ENCODE data around the gene SLC47A1. TPM values are rescaled to one million over a fixed set of nuclear protein-coding genes. Genes with fewer than 3 reads are reported as not detected.

The SLC47A1 gene
- total RNA-seq, 4 donors from 2014 or later = 4.3 to 48.6 (median 11.8) TPM

- no peaks in the 10 kb centered on the region for H3K36me3 ChIP-seq
- no peaks in the 10 kb centered on the region for H3K27me3 ChIP-seq
- TF ChIP-seq CTCF (IDR thresholded peaks at IDR 0.05) = no peak
- no peak for TF ChIP-seq POLR2A (IDR thresholded peaks at IDR 0.05)
- no peak overlapping the region for H3K27ac ChIP-seq
- H3K4me3 ChIP-seq (replicated peaks in 1 of 3) = no peak overlapping the region
- peaks cover 9% of the 10 kb centered on the region in 2 donors for H3K4me1 ChIP-seq
- no peak for DNase-seq
- intact Hi-C loops (cut with DNase I) = no loop called here
- WGBS, 2 donors = 86 to 87% methylated on average over 5 of the region's 5 CpGs
- no peaks in the 10 kb centered on the region for H3K9me3 ChIP-seq
These were observed 41.5 kb upstream of the SLC47A1 start for GRCh38 chr17:19492141-19492540.

- Histone ChIP-seq H3K9me3 (no peaks in the 10 kb centered on the region), H3K36me3 (no peaks in the 10 kb centered on the region), H3K27me3 (no peaks in the 10 kb centered on the region), H3K4me1 (peaks cover 6 to 7% of the 10 kb centered on the region in 2 donors), H3K4me3 (replicated peaks in 1 of 3) (no peak overlapping the region), H3K27ac (no peak overlapping the region)
- DNase-seq = no peak
- TF ChIP-seq CTCF (IDR thresholded peaks at IDR 0.05) (no peak), POLR2A (IDR thresholded peaks at IDR 0.05) (no peak)
- 95 to 96% methylated on average over 30 to 40 of the region's 40 CpGs for WGBS, 2 donors
- intact Hi-C loops (cut with DNase I) = no loop called here
These were observed 38.5 kb upstream of the SLC47A1 start for GRCh38 chr17:19494961-19495806.

GRCh38 chr17:19495828-19496528 lies 37.7 kb upstream of the SLC47A1 start:
- peaks cover 6 to 7% of the 10 kb centered on the region in 2 donors for H3K4me1 ChIP-seq
- no peaks in the 10 kb centered on the region for H3K27me3 ChIP-seq
- DNase-seq = no peak
- H3K9me3 ChIP-seq = no peaks in the 10 kb centered on the region
- H3K36me3 ChIP-seq = no peaks in the 10 kb centered on the region
- H3K4me3 ChIP-seq (replicated peaks in 1 of 3) = no peak overlapping the region
- H3K27ac ChIP-seq = no peak overlapping the region
- TF ChIP-seq POLR2A (IDR thresholded peaks at IDR 0.05) = no peak
- intact Hi-C loops (cut with DNase I) = no loop called here
- WGBS, 2 donors = 91 to 96% methylated on average over 6 of the region's 6 CpGs

- TF ChIP-seq POLR2A (IDR thresholded peaks at IDR 0.05) = no peak
- TF ChIP-seq CTCF (IDR thresholded peaks at IDR 0.05) = no peak
- Histone ChIP-seq H3K4me1 (peaks cover 6 to 7% of the 10 kb centered on the region in 2 donors), H3K27ac (no peak overlapping the region), H3K4me3 (replicated peaks in 1 of 3) (no peak overlapping the region), H3K36me3 (no peaks in the 10 kb centered on the region), H3K9me3 (no peaks in the 10 kb centered on the region), H3K27me3 (no peaks in the 10 kb centered on the region)
- DNase-seq = no peak
- intact Hi-C loops (cut with DNase I) = no loop called here
These were observed 36.0 kb upstream of the SLC47A1 start for GRCh38 chr17:19497624-19498023.

GRCh38 chr17:19501219-19501618 lies 32.4 kb upstream of the SLC47A1 start:
- DNase-seq = no peak
- Histone ChIP-seq H3K36me3 (no peaks in the 10 kb centered on the region), H3K9me3 (no peaks in the 10 kb centered on the region), H3K27me3 (no peaks in the 10 kb centered on the region), H3K4me1 (peaks cover 5 to 9% of the 10 kb centered on the region in 2 donors), H3K4me3 (replicated peaks in 1 of 3) (no peak overlapping the region), H3K27ac (no peak overlapping the region)
- 81 to 90% methylated on average over 2 of the region's 2 CpGs for WGBS, 2 donors
- intact Hi-C loops (cut with DNase I) = no loop called here
- TF ChIP-seq POLR2A (IDR thresholded peaks at IDR 0.05) (no peak), CTCF (IDR thresholded peaks at IDR 0.05) (no peak)
